Progenitor cell of endocrine pancreas (in vitro differentiated cells): ENCODE data around the gene MCTP1. TPM values are rescaled to one million over a fixed set of nuclear protein-coding genes. Genes with fewer than 3 reads are reported as not detected.

Experiments
- DNase-seq: peaks from one replicate; pipeline ENCODE4 v3.0.0; 2021; ENCODE audit warnings: low spot score; ENCODE audit not compliant: unreplicated experiment
- H3K27ac Mint-ChIP-seq: 2 replicates; pipeline ENCODE4 v1.8.0; 2021; ENCODE audit warnings: mild to moderate bottlenecking, moderate library complexity, mixed read lengths
- H3K27me3 Mint-ChIP-seq: 2 replicates; pipeline ENCODE4 v1.8.0; 2021; ENCODE audit warnings: mixed read lengths
- H3K36me3 Mint-ChIP-seq: 2 replicates; pipeline ENCODE4 v1.8.0; 2022; ENCODE audit warnings: mixed read lengths; ENCODE audit not compliant: insufficient read depth
- H3K4me1 Mint-ChIP-seq: 2 replicates; pipeline ENCODE4 v1.8.0; 2021; ENCODE audit warnings: low read depth, mixed read lengths
- H3K4me3 Mint-ChIP-seq: 2 replicates; pipeline ENCODE4 v1.8.0; 2021; ENCODE audit warnings: low read depth, mild to moderate bottlenecking, moderate library complexity, mixed read lengths
- H3K9me3 Mint-ChIP-seq: 2 replicates; pipeline ENCODE4 v1.8.0; 2021; ENCODE audit warnings: low read depth, mixed read lengths
- total RNA-seq: library from RNA; stranded (reverse); gene quantifications from 2 replicates; pipeline ENCODE4 v1.2.1, GENCODE V29; 2021
- TF ChIP-seq, protein P1 (sequence below): fragments of 200-600 bp; sonication (generic); IDR thresholded peaks from one replicate; pipeline ENCODE4 v1.5.0; 2021; ENCODE audit warnings: antibody characterized with exemption, mild to moderate bottlenecking; ENCODE audit not compliant: unreplicated experiment

MCTP1 gene
- total RNA-seq, 1 donor from 2014 or later, result 1.7 TPM

DNA sequence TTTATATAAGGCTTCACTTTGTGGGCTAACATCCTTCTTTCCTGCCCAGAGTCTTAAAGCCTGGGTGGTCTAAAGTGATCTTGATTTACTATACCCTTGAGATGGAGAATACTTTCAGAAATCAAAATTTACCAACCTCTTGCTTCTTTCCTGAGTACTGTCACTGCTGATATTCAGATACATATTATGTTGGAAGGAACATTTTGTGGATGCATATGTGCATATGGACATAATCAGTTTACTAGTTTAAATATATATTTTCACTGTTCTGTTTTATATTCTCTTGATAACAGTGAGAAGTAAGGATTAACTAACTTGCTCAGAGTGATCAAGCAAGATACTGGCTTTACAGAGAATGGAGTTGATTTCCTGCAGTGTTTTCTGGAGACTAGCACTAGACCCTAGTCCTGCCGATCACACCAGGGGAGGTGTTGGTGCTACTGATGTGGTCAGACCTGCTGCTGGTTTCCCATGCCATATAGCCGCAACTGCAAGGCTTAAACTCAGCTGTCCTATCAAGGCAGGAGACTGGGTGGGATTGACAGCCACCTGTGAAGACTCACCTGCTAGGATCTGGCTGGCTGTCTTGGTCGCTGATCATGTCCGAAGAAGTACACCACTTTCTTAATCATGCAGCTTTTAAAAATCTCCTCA is 608.8 kb downstream of the MCTP1 start:
- no peaks in the 10 kb centered on the region for H3K27me3 Mint-ChIP-seq
- H3K27ac Mint-ChIP-seq, result no peak overlapping the region
- no peak for DNase-seq
- H3K4me1 Mint-ChIP-seq, result no peaks in the 10 kb centered on the region
- H3K36me3 Mint-ChIP-seq, result peaks cover 4% of the 10 kb centered on the region
- TF ChIP-seq, protein P1, sequence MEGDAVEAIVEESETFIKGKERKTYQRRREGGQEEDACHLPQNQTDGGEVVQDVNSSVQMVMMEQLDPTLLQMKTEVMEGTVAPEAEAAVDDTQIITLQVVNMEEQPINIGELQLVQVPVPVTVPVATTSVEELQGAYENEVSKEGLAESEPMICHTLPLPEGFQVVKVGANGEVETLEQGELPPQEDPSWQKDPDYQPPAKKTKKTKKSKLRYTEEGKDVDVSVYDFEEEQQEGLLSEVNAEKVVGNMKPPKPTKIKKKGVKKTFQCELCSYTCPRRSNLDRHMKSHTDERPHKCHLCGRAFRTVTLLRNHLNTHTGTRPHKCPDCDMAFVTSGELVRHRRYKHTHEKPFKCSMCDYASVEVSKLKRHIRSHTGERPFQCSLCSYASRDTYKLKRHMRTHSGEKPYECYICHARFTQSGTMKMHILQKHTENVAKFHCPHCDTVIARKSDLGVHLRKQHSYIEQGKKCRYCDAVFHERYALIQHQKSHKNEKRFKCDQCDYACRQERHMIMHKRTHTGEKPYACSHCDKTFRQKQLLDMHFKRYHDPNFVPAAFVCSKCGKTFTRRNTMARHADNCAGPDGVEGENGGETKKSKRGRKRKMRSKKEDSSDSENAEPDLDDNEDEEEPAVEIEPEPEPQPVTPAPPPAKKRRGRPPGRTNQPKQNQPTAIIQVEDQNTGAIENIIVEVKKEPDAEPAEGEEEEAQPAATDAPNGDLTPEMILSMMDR, result no peak
- no peak overlapping the region for H3K4me3 Mint-ChIP-seq
- H3K9me3 Mint-ChIP-seq, result no peaks in the 10 kb centered on the region

DNA sequence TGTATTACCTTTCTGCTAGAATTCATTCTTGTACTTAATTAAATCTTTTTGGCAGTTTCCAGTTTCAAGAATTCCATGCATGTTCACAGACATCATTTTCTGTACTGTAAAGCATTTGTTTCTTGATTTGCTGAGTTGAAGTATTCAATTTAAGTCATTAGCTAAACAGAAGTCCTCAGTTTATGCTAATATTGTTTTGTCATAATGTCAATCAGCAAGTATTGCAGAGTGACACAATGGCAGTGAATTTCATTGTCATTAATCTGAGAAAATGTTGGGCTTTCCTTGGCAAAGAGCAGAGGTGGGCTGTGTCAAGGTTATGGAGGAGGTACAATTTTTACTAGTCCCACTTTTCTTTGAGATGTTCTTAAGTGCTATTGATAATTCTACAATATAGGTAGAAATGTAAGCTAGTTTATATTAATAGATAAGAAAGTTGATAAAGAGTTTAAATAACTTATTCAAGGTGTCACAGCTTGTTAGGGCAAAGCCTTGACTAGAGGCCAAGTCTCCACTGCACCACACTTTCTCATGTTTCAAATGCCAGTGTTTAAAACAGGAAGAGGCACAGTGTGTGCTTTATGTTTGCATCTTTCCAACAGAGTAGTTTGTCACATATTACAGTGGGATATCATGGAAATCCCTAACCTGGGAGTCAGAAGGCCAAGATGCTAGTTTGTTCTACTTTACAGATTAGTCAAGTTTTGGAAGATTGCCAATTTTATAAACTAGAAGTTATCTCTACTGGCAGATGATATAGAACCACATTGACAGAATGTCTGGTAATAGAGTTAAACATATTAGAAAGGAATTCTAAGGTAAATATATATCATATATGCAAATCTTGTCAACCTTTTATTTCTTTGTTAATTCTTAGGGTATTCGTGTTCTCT is 610.2 kb downstream of the MCTP1 start:
- no peak for DNase-seq
- no peak overlapping the region for H3K27ac Mint-ChIP-seq
- H3K27me3 Mint-ChIP-seq, result no peaks in the 10 kb centered on the region
- TF ChIP-seq, protein P1, result no peak
- no peaks in the 10 kb centered on the region for H3K9me3 Mint-ChIP-seq
- no peak overlapping the region for H3K4me3 Mint-ChIP-seq
- H3K36me3 Mint-ChIP-seq, result peaks cover 2% of the 10 kb centered on the region
- no peaks in the 10 kb centered on the region for H3K4me1 Mint-ChIP-seq

DNA sequence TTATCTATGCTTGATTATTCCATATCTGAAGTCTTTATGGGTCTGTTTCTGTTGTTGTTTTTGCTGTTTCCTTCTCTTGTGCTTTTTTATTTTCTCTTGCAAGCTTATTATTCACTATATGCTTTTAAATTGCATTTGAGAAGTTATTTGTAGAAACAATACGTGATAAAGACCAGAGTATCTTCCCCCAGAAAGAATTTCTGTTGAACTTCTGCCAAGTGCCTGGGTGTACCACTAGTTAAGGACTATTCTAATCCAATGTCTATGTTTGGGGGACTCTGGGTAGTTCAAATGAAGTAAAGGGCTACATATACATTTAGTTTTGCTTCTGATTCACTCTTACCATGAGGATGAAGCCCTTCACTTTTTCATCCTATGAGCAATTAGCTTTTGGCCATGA is 612.1 kb downstream of the MCTP1 start:
- Mint-ChIP-seq H3K27ac (no peak overlapping the region), H3K36me3 (peaks cover 1% of the 10 kb centered on the region)

DNA sequence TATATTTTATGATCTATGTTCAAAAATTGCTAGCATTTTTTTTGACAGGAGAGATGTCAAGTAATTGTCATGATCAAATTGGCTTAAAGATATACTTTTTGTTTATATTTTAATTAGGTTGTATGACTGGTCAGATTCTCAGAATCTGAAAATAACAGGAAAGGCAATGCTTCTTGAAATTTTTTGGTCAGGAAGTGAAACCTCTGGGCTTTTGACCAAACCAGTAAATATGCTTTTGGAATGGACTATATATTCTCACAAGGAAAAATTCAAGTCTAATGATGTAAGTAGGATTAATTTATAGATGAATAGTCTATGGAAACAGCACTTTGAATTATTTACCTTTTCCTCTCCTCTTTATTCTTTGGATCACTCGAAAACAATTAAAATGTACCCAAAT is 614.2 kb downstream of the MCTP1 start:
- no peaks in the 10 kb centered on the region for H3K9me3 Mint-ChIP-seq
- no peaks in the 10 kb centered on the region for H3K4me1 Mint-ChIP-seq
- no peaks in the 10 kb centered on the region for H3K27me3 Mint-ChIP-seq
- no peak overlapping the region for H3K4me3 Mint-ChIP-seq
- DNase-seq, result no peak
- TF ChIP-seq, protein P1, result no peak
- H3K36me3 Mint-ChIP-seq, result peaks cover 1% of the 10 kb centered on the region
- H3K27ac Mint-ChIP-seq, result no peak overlapping the region

More for the DNA sequence above, 612.1 kb downstream of the MCTP1 start:
- no peak for DNase-seq
- Mint-ChIP-seq H3K4me1 (no peaks in the 10 kb centered on the region), H3K9me3 (no peaks in the 10 kb centered on the region), H3K27me3 (no peaks in the 10 kb centered on the region), H3K4me3 (no peak overlapping the region)
- TF ChIP-seq, protein P1, result no peak

DNA sequence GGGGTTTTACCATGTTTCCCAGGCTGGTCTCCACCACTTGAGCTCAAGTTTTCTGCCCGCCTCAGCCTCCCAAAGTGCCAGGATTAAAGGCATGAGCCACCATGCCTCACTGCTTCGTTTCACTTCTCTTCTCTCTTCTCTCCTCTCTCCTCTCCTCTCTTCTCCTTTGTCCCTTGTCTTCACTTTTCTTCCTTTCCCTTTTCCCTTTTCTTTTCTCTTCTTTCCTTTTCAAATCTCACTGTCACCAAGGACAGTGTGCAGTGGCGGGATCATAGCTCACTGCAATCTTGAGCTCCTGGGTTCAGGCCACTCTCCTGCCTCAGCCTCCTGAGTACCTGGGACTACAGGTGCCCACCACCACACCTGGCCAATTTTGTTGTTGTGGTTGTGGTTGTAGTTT is 617.0 kb downstream of the MCTP1 start:
- Mint-ChIP-seq H3K27ac (no peak overlapping the region), H3K4me1 (no peaks in the 10 kb centered on the region), H3K36me3 (peaks cover 1% of the 10 kb centered on the region), H3K4me3 (no peak overlapping the region), H3K27me3 (no peaks in the 10 kb centered on the region), H3K9me3 (no peaks in the 10 kb centered on the region)
- no peak for DNase-seq
- TF ChIP-seq, protein P1, result no peak
